ENCODE data around the gene SCNN1B. TPM values are rescaled to one million over a fixed set of nuclear protein-coding genes. Genes with fewer than 3 reads are reported as not detected.
"Not testable (repeated sequence)": the region's sequence is repeated elsewhere in the genome, so short reads cannot be mapped to it uniquely, and the experiment has no call there.

Gene SCNN1B
- total RNA-seq, 4 donors from 2014 or later, result 0.31 to 4.7 (median 2.6) TPM

GRCh38 chr16:23293016-23293415, 9.1 kb upstream of the SCNN1B start:
- H3K9me3 ChIP-seq, result no peaks in the 10 kb centered on the region
- H3K27ac ChIP-seq, result no peak overlapping the region
- TF ChIP-seq POLR2A (IDR thresholded peaks at IDR 0.05) (no peak), POLR2AphosphoS5 (IDR thresholded peaks at IDR 0.05) (no peak), EP300 (IDR thresholded peaks at IDR 0.05) (no peak)
- TF ChIP-seq, protein P1, sequence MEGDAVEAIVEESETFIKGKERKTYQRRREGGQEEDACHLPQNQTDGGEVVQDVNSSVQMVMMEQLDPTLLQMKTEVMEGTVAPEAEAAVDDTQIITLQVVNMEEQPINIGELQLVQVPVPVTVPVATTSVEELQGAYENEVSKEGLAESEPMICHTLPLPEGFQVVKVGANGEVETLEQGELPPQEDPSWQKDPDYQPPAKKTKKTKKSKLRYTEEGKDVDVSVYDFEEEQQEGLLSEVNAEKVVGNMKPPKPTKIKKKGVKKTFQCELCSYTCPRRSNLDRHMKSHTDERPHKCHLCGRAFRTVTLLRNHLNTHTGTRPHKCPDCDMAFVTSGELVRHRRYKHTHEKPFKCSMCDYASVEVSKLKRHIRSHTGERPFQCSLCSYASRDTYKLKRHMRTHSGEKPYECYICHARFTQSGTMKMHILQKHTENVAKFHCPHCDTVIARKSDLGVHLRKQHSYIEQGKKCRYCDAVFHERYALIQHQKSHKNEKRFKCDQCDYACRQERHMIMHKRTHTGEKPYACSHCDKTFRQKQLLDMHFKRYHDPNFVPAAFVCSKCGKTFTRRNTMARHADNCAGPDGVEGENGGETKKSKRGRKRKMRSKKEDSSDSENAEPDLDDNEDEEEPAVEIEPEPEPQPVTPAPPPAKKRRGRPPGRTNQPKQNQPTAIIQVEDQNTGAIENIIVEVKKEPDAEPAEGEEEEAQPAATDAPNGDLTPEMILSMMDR (IDR thresholded peaks at IDR 0.05), result no peak
- H3K36me3 ChIP-seq, result no peaks in the 10 kb centered on the region
- no peaks in the 10 kb centered on the region for H3K4me1 ChIP-seq
- peaks cover 41% of the 10 kb centered on the region for H3K27me3 ChIP-seq
- no peak for ATAC-seq
- 74% methylated on average over 6 of the region's 6 CpGs; no CpG with 5 or more reads in 1 of the 2 donors for WGBS, 2 donors (ENCODE audit: low coverage in 1 of 2)
- no peak overlapping the region for H3K4me3 ChIP-seq

- no peak for TF ChIP-seq EP300 (IDR thresholded peaks at IDR 0.05)
- TF ChIP-seq POLR2A (IDR thresholded peaks at IDR 0.05), result no peak
- TF ChIP-seq POLR2AphosphoS5 (IDR thresholded peaks at IDR 0.05), result no peak
- TF ChIP-seq, protein P1 (IDR thresholded peaks at IDR 0.05), result no peak
- no peak for ATAC-seq
- Histone ChIP-seq H3K36me3 (no peaks in the 10 kb centered on the region), H3K4me1 (no peaks in the 10 kb centered on the region), H3K27me3 (peaks cover 36% of the 10 kb centered on the region), H3K4me3 (no peak overlapping the region), H3K27ac (no peak overlapping the region), H3K9me3 (no peaks in the 10 kb centered on the region)
- WGBS, 2 donors (ENCODE audit: low coverage in 1 of 2), result 73 to 80% methylated on average over 1 to 2 of the region's 2 CpGs
Observed at GRCh38 chr16:23294260-23294659, 7.8 kb upstream of the SCNN1B start.

- H3K27me3 ChIP-seq, result peaks cover 56% of the 10 kb centered on the region
- no peak for ATAC-seq
- WGBS, 2 donors (ENCODE audit: low coverage in 1 of 2), result 75 to 80% methylated on average over 2 to 3 of the region's 3 CpGs
- H3K9me3 ChIP-seq, result no peaks in the 10 kb centered on the region
- no peak overlapping the region for H3K4me3 ChIP-seq
- no peaks in the 10 kb centered on the region for H3K36me3 ChIP-seq
- H3K27ac ChIP-seq, result no peak overlapping the region
- no peak for TF ChIP-seq POLR2A (IDR thresholded peaks at IDR 0.05)
- TF ChIP-seq POLR2AphosphoS5 (IDR thresholded peaks at IDR 0.05), result no peak
- TF ChIP-seq, protein P1 (IDR thresholded peaks at IDR 0.05), result no peak
- no peak for TF ChIP-seq EP300 (IDR thresholded peaks at IDR 0.05)
- H3K4me1 ChIP-seq, result peaks cover 0 to 6% (median 0%) of the 10 kb centered on the region in 3 donors
Observed at GRCh38 chr16:23296994-23297393, 5.1 kb upstream of the SCNN1B start.

DNA sequence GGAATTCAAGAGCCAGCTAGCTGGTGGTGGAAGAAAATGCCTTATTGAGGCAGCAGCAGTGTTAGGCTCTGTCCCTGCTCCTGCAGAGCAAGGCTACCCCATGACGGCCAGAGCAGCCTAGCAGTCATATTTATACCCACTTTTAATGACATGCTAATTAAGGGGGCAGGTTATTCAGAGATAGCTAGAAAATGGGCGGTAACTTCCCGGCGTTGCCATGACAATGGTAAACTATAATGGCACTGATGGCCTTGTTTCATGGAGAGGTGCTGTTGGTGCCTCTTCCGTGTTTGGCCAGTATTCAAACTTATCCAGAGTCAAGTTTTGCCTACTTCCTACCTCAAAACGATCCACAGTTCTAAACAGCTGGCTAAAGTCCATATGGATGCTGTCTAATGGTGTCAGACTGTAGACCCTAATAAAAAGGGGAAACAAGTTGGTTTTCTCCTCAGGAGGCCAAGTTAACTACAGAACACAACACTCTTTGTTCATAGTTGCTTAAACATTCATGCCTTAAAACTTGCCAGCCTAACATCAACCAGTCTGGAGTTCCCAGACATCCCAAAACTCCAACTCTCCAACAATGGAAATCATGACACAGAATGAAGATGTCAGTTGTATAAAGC, 3.7 kb upstream of the SCNN1B start:
- Histone ChIP-seq H3K9me3 (no peaks in the 10 kb centered on the region), H3K4me1 (peaks cover 0 to 12% (median 0%) of the 10 kb centered on the region in 3 donors), H3K4me3 (no peak overlapping the region), H3K36me3 (no peaks in the 10 kb centered on the region), H3K27me3 (peaks cover 62% of the 10 kb centered on the region), H3K27ac (no peak overlapping the region)
- no peak for ATAC-seq
- WGBS, 2 donors (ENCODE audit: low coverage in 1 of 2), result 63 to 72% methylated on average over 5 to 6 of the region's 6 CpGs
- TF ChIP-seq POLR2AphosphoS5 (IDR thresholded peaks at IDR 0.05), result no peak
- TF ChIP-seq, protein P1 (IDR thresholded peaks at IDR 0.05), result no peak
- no peak for TF ChIP-seq EP300 (IDR thresholded peaks at IDR 0.05)
- no peak for TF ChIP-seq POLR2A (IDR thresholded peaks at IDR 0.05)

DNA sequence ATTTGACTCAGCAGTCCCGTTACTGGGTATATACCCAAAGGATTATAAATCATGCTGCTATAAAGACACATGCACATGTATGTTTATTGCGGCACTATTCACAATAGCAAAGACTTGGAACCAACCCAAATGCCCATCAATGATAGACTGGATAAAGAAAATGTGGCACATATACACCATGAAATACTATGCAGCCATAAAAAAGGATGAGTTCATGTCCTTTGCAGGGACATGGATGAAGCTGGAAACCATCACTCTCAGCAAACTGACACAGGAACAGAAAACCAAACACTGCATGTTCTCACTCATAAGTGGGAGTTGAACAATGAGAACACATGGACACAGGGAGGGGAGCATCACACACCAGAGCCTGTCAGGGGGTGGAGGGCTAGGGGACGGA, 2.3 kb upstream of the SCNN1B start:
- not testable (repeated sequence) for ATAC-seq

More for the DNA sequence above, 2.3 kb upstream of the SCNN1B start:
- not testable (repeated sequence) for H3K36me3 ChIP-seq, H3K27ac ChIP-seq, H3K9me3 ChIP-seq, H3K4me3 ChIP-seq
- 83 to 89% methylated on average over 1 to 3 of the region's 3 CpGs for WGBS, 2 donors (ENCODE audit: low coverage in 1 of 2)
- Histone ChIP-seq H3K27me3 (peaks cover 75% of the 10 kb centered on the region), H3K4me1 (peaks cover 0 to 12% (median 0%) of the 10 kb centered on the region in 3 donors)

Measured in gastroesophageal sphincter (tissue), 4 donors.